Measurements from ENCODE around the gene OSBPL6.
A peak's percentile ranks its signal among the peaks of the same experiment; 100 is the strongest.

Gene OSBPL6

GRCh38 chr2:178193823-178194599, at the start of gene OSBPL6:
Gene OSBPL6 (plus strand): TSS chr2:178194512. CDS start chr2:178306185, 111,673 bp downstream.
- no peaks in the 10 kb centered on the region for H3K36me3 ChIP-seq (replicated peaks; ENCODE audit: insufficient read depth, low read length)
- H3K79me2 ChIP-seq (ENCODE audit: low read length), result no peaks in the 10 kb centered on the region
- peak within 1 kb of the TSS; percentile 90 for H3K4me3 ChIP-seq (ENCODE audit: low read length)
- DNase-seq, result peak; percentile 86
- peak within 1 kb of the TSS; percentile 47; the same call in 1 of the 2 replicates for H3K9ac ChIP-seq (ENCODE audit: low read length)
- H3F3A ChIP-seq (ENCODE audit: insufficient read depth, low read length), result 0 out of 2 replicates have a peak, but pooled peaks cover 3% of the 10 kb centered on the region
- TF ChIP-seq EZH2 (optimal IDR thresholded peaks at IDR 0.05; ENCODE audit: low read depth, low read length) (no peak), CTCF (IDR thresholded peaks at IDR 0.05; ENCODE audit: low read length) (peak; percentile 7), EZH2phosphoT487 (IDR thresholded peaks at IDR 0.05; ENCODE audit: low read length) (no peak)
- peak within 1 kb of the TSS; percentile 91 for H3K4me2 ChIP-seq (ENCODE audit: low read depth, low read length)
- no peaks in the 10 kb centered on the region for H4K20me1 ChIP-seq (ENCODE audit: insufficient read depth, low read length)
- H2AFZ ChIP-seq (ENCODE audit: low read length), result peak within 1 kb of the TSS; percentile 94
- H3K27ac ChIP-seq (ENCODE audit: low read length), result no peak within 1 kb of the TSS
- H3K9me2 ChIP-seq (replicated peaks; ENCODE audit: insufficient read depth, low read length), result no peaks in the 10 kb centered on the region
- H3K9me3 ChIP-seq (replicated peaks; ENCODE audit: insufficient read depth, low read length), result no peaks in the 10 kb centered on the region
- no peaks in the 10 kb centered on the region for H3K4me1 ChIP-seq (ENCODE audit: low read length)
- peaks cover 13% of the 10 kb centered on the region; the same call in 1 of the 2 replicates for H3K27me3 ChIP-seq (replicated peaks; ENCODE audit: insufficient read depth, low read length)

GRCh38 chr2:178152033-178152432, 42.3 kb upstream of the OSBPL6 start:
- no peaks in the 10 kb centered on the region for H3K9me2 ChIP-seq (replicated peaks; ENCODE audit: insufficient read depth, low read length)
- no peak overlapping the region for H3K4me3 ChIP-seq (ENCODE audit: low read length)
- TF ChIP-seq CTCF (IDR thresholded peaks at IDR 0.05; ENCODE audit: low read length) (no peak), EZH2 (optimal IDR thresholded peaks at IDR 0.05; ENCODE audit: low read depth, low read length) (no peak), EZH2phosphoT487 (IDR thresholded peaks at IDR 0.05; ENCODE audit: low read length) (no peak)
- H3F3A ChIP-seq (ENCODE audit: insufficient read depth, low read length), result no peaks in the 10 kb centered on the region
- no peak overlapping the region for H3K9ac ChIP-seq (ENCODE audit: low read length)
- H3K27ac ChIP-seq (ENCODE audit: low read length), result no peak overlapping the region
- DNase-seq, result no peak
- H2AFZ ChIP-seq (ENCODE audit: low read length), result no peak overlapping the region
- H3K9me3 ChIP-seq (replicated peaks; ENCODE audit: insufficient read depth, low read length), result no peaks in the 10 kb centered on the region
- no peaks in the 10 kb centered on the region for H3K27me3 ChIP-seq (replicated peaks; ENCODE audit: insufficient read depth, low read length)
- H3K36me3 ChIP-seq (replicated peaks; ENCODE audit: insufficient read depth, low read length), result no peaks in the 10 kb centered on the region
- no peaks in the 10 kb centered on the region for H3K79me2 ChIP-seq (ENCODE audit: low read length)
- H4K20me1 ChIP-seq (ENCODE audit: insufficient read depth, low read length), result no peaks in the 10 kb centered on the region
- H3K4me1 ChIP-seq (ENCODE audit: low read length), result no peaks in the 10 kb centered on the region
- H3K4me2 ChIP-seq (ENCODE audit: low read depth, low read length), result no peak overlapping the region

GRCh38 chr2:178152542-178152941, 41.8 kb upstream of the OSBPL6 start:
- Histone ChIP-seq H3K9me3 (replicated peaks; ENCODE audit: insufficient read depth, low read length) (no peaks in the 10 kb centered on the region), H4K20me1 (ENCODE audit: insufficient read depth, low read length) (no peaks in the 10 kb centered on the region), H3K4me2 (ENCODE audit: low read depth, low read length) (no peak overlapping the region), H3K79me2 (ENCODE audit: low read length) (no peaks in the 10 kb centered on the region), H3K27me3 (replicated peaks; ENCODE audit: insufficient read depth, low read length) (no peaks in the 10 kb centered on the region), H3K4me1 (ENCODE audit: low read length) (no peaks in the 10 kb centered on the region), H3F3A (ENCODE audit: insufficient read depth, low read length) (no peaks in the 10 kb centered on the region), H3K27ac (ENCODE audit: low read length) (no peak overlapping the region), H3K4me3 (ENCODE audit: low read length) (no peak overlapping the region), H2AFZ (ENCODE audit: low read length) (no peak overlapping the region), H3K36me3 (replicated peaks; ENCODE audit: insufficient read depth, low read length) (no peaks in the 10 kb centered on the region), H3K9ac (ENCODE audit: low read length) (no peak overlapping the region), H3K9me2 (replicated peaks; ENCODE audit: insufficient read depth, low read length) (no peaks in the 10 kb centered on the region)
- TF ChIP-seq EZH2 (optimal IDR thresholded peaks at IDR 0.05; ENCODE audit: low read depth, low read length) (no peak), EZH2phosphoT487 (IDR thresholded peaks at IDR 0.05; ENCODE audit: low read length) (no peak), CTCF (IDR thresholded peaks at IDR 0.05; ENCODE audit: low read length) (no peak)
- DNase-seq, result no peak
